ENCODE data around the gene NSL1. TPM values are rescaled to one million over a fixed set of nuclear protein-coding genes. Genes with fewer than 3 reads are reported as not detected.

NSL1 gene
- total and polyA plus RNA-seq, 8 donors: 5.4 to 16.2 (median 9.3) TPM

GRCh38 chr1:212827831-212828278 lies 36.3 kb upstream of the NSL1 start:
- WGBS, 2 donors: 54 to 57% methylated on average over 5 of the region's 5 CpGs
- Histone ChIP-seq H3K36me3 (no peaks in the 10 kb centered on the region), H3K4me1 (peaks cover 0 to 4% (median 0%) of the 10 kb centered on the region in 3 donors), H3K4me3 (no peak overlapping the region), H3K9me3 (no peaks in the 10 kb centered on the region), H3K27ac (no peak overlapping the region), H3K27me3 (no peaks in the 10 kb centered on the region)
- TF ChIP-seq, protein P1, sequence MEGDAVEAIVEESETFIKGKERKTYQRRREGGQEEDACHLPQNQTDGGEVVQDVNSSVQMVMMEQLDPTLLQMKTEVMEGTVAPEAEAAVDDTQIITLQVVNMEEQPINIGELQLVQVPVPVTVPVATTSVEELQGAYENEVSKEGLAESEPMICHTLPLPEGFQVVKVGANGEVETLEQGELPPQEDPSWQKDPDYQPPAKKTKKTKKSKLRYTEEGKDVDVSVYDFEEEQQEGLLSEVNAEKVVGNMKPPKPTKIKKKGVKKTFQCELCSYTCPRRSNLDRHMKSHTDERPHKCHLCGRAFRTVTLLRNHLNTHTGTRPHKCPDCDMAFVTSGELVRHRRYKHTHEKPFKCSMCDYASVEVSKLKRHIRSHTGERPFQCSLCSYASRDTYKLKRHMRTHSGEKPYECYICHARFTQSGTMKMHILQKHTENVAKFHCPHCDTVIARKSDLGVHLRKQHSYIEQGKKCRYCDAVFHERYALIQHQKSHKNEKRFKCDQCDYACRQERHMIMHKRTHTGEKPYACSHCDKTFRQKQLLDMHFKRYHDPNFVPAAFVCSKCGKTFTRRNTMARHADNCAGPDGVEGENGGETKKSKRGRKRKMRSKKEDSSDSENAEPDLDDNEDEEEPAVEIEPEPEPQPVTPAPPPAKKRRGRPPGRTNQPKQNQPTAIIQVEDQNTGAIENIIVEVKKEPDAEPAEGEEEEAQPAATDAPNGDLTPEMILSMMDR (IDR thresholded peaks at IDR 0.05): no peak
- DNase-seq (no peak), ATAC-seq (no peak), FAIRE-seq (no peak)
- intact Hi-C loops (cut with DNase I): no loop called here

GRCh38 chr1:212827171-212827776 lies 35.7 kb upstream of the NSL1 start:
- Histone ChIP-seq H3K9me3 (no peaks in the 10 kb centered on the region), H3K27ac (no peak overlapping the region), H3K27me3 (no peaks in the 10 kb centered on the region), H3K4me1 (no peaks in the 10 kb centered on the region), H3K36me3 (no peaks in the 10 kb centered on the region), H3K4me3 (no peak overlapping the region)
- no peak for FAIRE-seq
- intact Hi-C loops (cut with DNase I): no loop called here
- 93 to 94% methylated on average over 4 of the region's 4 CpGs for WGBS, 2 donors
- ATAC-seq: no peak
- no peak for DNase-seq
- TF ChIP-seq, protein P1 (IDR thresholded peaks at IDR 0.05): no peak

- WGBS, 2 donors: 93 to 98% methylated on average over 6 of the region's 6 CpGs
- Histone ChIP-seq H3K9me3 (no peaks in the 10 kb centered on the region), H3K27me3 (no peaks in the 10 kb centered on the region), H3K4me3 (no peak overlapping the region), H3K36me3 (no peaks in the 10 kb centered on the region), H3K4me1 (no peaks in the 10 kb centered on the region), H3K27ac (no peak overlapping the region)
- FAIRE-seq: no peak
- intact Hi-C loops (cut with DNase I): no loop called here
- ATAC-seq: no peak
- no peak for DNase-seq
- TF ChIP-seq, protein P1 (IDR thresholded peaks at IDR 0.05): no peak
Measured at GRCh38 chr1:212825798-212826452, 34.3 kb upstream of the NSL1 start.

DNA sequence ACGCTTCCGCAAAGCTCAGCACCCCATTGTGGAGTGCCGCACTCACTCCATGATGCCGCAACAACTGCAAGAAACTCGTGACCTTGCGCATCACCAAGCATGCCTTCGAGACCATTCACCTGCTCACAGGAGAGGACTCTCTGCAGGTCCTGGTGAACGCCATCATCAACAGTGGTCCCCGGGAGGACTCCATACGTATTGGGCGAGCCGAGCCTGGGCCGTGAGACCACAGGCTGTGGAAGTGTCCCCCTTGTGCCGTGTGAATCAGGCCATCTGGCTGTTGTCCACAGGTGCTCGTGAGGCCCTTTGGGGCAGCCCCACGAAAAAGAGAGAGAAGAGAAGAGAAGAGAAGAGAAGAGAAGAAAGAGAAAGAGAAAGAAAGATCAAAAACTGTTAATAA lies 32.6 kb upstream of the NSL1 start:
- H3K4me1 ChIP-seq: no peaks in the 10 kb centered on the region
- H3K27me3 ChIP-seq: no peaks in the 10 kb centered on the region
- intact Hi-C loops (cut with DNase I): no loop called here
- TF ChIP-seq, protein P1 (IDR thresholded peaks at IDR 0.05): no peak
- DNase-seq (no peak), FAIRE-seq (no peak), ATAC-seq (no peak)
- H3K27ac ChIP-seq: no peak overlapping the region
- H3K9me3 ChIP-seq: no peaks in the 10 kb centered on the region
- 91 to 96% methylated on average over 16 of the region's 16 CpGs for WGBS, 2 donors
- no peak overlapping the region for H3K4me3 ChIP-seq
- H3K36me3 ChIP-seq: no peaks in the 10 kb centered on the region

GRCh38 chr1:212822956-212823355 lies 31.4 kb upstream of the NSL1 start:
- Histone ChIP-seq H3K4me1 (no peaks in the 10 kb centered on the region), H3K4me3 (no peak overlapping the region), H3K27ac (no peak overlapping the region), H3K27me3 (no peaks in the 10 kb centered on the region), H3K36me3 (no peaks in the 10 kb centered on the region), H3K9me3 (no peaks in the 10 kb centered on the region)
- ATAC-seq: no peak
- no peak for DNase-seq
- 98% methylated on average over 3 of the region's 3 CpGs for WGBS, 2 donors
- TF ChIP-seq, protein P1 (IDR thresholded peaks at IDR 0.05): no peak
- intact Hi-C loops (cut with DNase I): no loop called here
- FAIRE-seq: no peak
